AG09309 (cell line): ENCODE measurements around the gene APBA2.

Source experiments
- DNase-seq: peaks from one replicate; pipeline ENCODE4 v3.0.0-alpha.2; 2010; ENCODE audit warnings: low read depth
- H3K4me3 ChIP-seq: 2 replicates; pipeline ENCODE4 v1.5.1; 2011; ENCODE audit warnings: mild to moderate bottlenecking, low read depth, low read length, moderate library complexity; ENCODE audit not compliant: control insufficient read depth
- TF ChIP-seq, protein P1 (sequence below): IDR thresholded peaks from 2 replicates; pipeline ENCODE4 v1.5.1; 2011; ENCODE audit warnings: mild to moderate bottlenecking, low read depth, low read length, inconsistent platforms; ENCODE audit not compliant: insufficient read depth, control insufficient read depth; ENCODE audit errors: missing control alignments

The APBA2 gene

DNA sequence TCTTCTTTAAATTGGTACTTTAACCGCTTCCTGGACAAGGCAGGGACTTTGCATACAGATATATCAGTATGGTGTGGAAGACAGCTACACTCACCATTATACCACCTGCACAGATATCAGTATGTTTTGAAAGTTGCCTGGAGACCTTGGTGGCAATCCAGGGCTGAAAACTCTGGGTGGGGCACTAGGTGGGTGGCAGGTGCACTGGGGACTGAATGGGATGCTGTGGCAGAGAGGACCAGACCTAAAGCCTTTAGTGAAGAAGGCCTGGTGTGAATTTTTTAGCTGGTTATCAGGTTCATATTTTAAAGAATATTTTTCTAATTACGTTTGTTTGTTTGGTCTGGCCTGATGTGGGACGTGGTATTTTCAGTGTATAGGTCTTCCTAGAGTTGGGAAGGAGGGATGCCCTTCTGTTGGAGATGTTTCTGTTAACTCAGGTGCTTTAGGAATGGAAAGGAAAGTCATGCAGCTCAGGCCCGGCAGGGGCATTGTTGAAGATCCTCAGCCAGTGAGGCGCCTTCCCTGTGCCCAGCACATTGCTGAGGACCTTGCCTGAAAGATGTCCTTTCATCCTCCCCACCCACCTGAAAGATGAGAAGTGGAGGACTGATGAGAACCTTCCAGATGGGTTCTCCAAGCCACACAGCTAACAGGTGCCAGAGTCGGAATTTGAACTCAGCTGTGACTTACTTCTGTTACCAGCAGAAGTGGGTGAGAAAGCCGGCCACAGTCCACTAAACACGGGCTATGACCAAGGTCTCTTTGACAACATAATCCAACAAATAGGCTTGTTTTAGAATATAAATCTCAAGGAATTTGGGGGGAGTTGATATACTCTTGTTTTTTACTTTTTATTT, 77.3 kb downstream of the APBA2 start:
- no peak for DNase-seq
- TF ChIP-seq, protein P1, sequence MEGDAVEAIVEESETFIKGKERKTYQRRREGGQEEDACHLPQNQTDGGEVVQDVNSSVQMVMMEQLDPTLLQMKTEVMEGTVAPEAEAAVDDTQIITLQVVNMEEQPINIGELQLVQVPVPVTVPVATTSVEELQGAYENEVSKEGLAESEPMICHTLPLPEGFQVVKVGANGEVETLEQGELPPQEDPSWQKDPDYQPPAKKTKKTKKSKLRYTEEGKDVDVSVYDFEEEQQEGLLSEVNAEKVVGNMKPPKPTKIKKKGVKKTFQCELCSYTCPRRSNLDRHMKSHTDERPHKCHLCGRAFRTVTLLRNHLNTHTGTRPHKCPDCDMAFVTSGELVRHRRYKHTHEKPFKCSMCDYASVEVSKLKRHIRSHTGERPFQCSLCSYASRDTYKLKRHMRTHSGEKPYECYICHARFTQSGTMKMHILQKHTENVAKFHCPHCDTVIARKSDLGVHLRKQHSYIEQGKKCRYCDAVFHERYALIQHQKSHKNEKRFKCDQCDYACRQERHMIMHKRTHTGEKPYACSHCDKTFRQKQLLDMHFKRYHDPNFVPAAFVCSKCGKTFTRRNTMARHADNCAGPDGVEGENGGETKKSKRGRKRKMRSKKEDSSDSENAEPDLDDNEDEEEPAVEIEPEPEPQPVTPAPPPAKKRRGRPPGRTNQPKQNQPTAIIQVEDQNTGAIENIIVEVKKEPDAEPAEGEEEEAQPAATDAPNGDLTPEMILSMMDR = no peak
- no peak overlapping the region for H3K4me3 ChIP-seq

DNA sequence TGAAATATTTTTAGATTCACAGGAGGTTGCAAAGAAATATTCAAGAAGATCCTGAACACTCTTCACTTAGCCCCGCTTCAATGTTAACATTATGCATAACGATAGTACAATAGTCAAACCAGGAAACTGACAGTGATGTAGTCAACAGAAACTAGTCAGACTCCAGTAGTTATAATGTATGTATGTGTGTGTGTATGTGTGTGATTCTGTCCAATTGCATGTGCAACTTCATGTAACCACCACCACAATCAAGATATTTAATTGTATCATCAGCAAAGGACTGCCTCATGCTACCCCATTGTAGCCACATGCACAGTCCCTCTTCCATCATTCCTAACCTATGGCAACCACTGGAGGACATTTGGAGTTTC, 77.9 kb downstream of the APBA2 start:
- DNase-seq = no peak
- TF ChIP-seq, protein P1 = no peak
- no peak overlapping the region for H3K4me3 ChIP-seq

DNA sequence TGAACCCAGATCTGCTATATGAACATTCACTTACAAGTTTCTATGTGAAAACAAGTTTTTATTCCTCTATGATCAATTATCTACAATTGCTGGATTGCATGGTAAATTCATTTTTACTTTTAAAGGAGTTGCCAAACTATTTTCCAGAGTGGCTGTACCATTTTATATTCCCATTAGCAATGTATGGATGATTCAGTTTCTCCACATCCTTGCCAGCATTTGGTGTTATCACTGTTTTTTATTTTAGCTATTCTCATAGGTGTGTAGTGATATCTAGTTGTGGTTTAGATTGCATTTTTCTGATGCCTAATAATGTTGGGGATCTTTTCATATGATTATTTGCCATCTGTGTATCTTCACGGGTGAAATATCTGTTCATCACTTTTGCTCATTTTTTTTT, 78.3 kb downstream of the APBA2 start:
- no peak for DNase-seq
- TF ChIP-seq, protein P1 = no peak
- no peak overlapping the region for H3K4me3 ChIP-seq

DNA sequence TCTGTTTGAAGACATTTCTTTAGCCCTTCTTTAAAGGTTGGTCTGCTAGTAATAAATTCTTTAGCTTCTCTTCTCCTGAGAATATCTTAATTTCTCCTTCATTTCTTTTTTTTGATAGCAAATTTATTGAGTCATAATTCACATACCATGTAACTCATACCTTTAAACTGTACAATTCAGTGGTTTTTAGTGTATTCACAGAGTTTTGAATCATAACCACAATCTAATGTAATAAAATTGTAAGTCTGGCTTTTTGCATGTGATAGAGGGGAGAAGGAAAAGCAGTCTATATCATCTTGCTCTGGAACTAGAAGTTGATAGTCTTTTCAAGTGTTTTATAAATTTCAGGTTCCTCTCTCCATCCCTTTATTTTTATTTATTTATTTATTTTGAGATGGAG, 81.3 kb downstream of the APBA2 start:
- DNase-seq = no peak
- H3K4me3 ChIP-seq = no peak overlapping the region
- TF ChIP-seq, protein P1 = no peak

DNA sequence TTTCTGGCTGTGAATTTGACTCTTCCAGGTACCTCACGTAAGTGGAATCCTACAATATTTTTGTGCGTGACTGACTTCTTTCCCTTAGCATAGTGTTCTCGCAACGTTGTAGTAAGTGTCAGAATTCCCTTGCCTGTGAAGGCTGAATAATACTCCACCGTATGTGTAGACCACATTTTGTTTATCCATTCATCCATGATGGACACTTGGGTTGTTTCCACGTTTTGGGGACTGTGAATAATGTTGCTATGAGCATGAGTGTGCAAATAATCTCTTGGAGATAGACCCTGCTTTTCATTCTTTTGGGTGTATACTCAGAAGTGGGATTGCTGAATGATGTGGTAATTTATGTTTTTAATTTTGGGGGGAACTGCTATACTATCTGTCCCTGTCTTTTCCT, 82.2 kb downstream of the APBA2 start:
- TF ChIP-seq, protein P1 = no peak
- H3K4me3 ChIP-seq = no peak overlapping the region
- DNase-seq = no peak

DNA sequence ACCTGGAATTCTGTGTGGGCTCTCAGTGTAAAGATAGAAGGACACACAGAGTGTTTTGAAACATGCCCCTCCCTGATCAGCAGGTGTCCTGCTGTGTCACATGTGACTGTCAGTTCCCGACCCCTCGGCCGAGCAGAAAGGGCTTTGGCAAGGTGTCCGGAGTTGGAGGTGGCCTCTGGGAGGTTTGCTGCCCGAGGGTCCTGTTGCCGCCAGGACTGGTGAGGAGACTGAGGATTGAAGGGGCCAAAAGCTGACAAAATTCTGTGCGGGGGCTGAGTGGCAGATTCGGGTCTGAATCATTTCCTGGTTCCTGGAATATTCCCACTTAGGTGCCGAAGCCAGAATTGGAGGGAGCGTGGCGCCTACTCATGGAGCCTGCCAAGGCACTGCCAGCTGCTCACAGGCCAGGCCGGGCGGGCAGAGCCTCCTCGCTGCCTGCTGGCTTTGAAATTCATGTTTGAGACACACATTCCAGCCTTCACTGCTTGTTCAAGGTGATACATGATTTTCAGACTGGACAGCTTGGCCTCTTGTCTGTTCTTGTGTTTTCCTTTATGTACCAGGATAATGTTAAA, 83.8 kb downstream of the APBA2 start:
- no peak for DNase-seq
- TF ChIP-seq, protein P1 = no peak
- no peak overlapping the region for H3K4me3 ChIP-seq

DNA sequence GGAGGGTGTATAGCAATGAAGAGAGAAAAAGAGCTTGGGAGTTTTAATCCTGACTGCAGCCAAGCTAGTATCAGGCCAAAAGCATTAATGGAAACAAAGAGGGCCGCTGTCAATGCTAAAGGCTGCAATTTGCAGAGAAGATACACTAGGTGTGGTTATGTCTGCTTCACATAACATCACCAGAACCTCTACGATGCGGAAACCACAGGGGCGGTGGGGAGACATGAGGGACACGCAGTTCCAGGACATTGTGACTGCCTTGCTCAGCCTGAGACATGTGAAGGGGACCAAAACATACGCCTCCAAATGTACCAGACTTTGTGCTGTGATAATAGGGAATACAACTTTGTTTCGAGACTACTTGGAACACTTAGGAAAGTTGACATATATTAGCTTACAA, 88.4 kb downstream of the APBA2 start:
- no peak for DNase-seq
- TF ChIP-seq, protein P1 = no peak
- H3K4me3 ChIP-seq = no peak overlapping the region
